ENCODE measurements around the gene LOXL1.
A peak's percentile ranks its signal among the peaks of the same experiment; 100 is the strongest.
"Not testable (repeated sequence)": the region's sequence is repeated elsewhere in the genome, so short reads cannot be mapped to it uniquely, and the experiment has no call there.

The LOXL1 gene

DNA sequence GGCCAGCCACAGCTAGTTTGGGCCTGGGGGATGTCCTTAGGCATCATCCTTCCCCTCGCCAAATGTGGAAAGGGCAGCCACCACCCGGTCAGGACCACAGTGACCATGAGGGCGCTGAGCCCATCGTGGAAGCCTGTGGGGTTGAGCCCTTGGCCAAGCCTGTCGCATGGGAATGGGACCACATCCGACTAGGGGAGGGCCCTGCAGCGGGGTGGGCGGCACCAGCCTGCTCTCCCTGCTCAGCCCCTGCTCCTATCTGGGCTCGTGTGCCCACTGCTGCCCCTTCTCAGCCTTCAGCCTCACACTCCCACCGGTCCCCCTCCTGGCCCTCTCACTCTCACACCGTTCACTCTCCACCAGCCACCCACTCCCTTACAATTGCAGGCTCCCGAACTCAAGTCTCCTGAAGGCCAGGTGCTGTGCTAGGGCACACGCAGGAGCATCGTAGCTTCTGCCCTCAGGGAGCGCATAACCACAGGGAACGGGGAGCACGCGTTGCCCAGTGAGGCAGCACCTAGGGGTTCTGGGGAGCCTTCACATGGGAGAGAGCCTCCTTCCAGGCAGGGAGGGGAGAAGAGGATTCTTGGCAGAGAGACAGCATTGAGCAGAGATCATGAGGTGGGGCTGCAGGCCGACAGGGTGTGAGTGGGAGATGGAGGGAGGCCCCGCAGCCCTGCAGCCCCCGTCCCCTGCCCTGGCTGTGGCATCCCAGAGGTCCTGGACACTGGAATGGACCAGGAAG lies 26.1 kb downstream of the LOXL1 start:
- DNase-seq = no peak

GRCh38 chr15:73952913-73953750 lies 26.9 kb downstream of the LOXL1 start:
- no peak for DNase-seq

- no peak for DNase-seq
Observed at GRCh38 chr15:73954188-73955145, 28.2 kb downstream of the LOXL1 start.

DNA sequence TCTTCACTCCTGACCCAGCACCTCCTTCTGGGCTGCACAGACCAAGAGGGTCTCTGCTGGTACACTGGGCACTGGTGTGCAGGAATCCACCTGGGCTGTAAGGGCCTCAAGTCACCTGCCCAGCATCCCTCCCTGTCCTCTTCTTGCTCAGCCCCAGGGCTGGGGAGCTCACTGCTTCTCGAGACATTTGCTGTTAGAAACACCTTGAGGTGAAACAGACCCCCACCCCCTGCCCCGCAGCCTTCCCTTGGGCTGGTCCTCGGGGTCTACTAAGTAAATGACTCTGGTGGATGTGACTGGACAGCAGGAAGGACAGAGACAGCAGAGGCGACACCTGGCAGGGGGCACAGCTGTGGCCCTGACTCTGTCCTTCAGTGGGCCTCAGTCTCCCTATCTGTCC lies 29.1 kb downstream of the LOXL1 start:
- DNase-seq = no peak

DNA sequence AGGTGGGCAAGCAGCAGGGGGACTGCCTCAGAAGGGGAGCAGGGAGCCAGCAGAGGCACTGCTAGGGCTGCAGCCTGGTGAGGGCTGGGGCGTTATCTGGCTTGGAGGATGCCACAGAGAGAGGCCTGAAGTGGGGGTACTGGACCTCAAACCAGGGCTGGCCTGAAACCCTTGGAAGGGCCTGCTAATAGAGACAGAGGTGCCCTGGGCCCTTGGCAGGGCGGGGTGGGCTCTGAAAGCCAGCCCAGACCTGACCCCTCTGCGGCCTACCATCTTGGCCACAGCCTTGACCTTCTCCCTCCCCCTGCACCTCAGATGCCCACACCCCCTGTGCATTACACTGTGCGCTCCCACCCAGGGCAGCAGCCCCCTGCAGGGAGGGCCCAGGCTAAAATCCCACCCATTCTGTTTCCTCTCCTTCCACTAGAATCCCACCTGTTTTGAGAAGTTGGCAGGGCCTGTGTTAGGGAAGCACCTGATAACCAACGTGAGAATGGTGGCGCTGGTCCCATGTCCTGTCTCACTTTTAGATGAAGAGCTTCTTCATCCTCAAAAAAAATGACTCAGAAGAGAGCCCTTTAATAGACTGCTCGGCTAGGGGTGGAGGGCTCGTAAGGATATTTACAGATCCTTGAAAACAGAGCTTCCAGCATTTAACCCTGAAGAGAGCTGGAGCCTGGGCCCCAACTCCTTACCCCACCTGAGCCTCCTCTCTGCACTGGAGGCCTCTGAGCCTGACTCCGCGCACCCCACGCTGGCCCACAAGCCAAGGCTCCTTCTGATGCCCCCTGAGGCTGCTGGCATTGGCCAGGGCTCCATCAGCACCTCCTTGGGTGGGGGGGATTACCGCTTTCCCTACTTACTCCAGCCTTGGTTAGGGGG lies 29.8 kb downstream of the LOXL1 start:
- DNase-seq = no peak

DNA sequence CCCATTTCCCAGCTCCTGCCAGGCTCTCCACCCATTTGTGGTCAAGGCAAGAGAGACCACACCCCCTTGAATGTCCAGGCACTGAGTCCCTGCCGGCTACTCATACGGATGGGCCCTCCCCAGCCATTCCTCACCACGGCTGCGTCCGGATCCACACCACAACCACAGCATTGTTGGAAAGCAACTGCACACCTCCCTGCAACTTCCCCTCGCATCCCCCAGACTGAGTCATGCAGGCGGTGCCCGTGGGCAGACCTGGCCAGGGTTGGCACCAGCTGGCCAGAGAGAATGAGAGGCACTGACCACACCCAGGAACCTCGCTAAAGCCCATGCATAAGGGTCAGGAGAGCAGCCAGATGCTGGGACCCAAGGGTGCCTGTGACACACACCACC lies 30.5 kb downstream of the LOXL1 start:
- DNase-seq = no peak

- no peak for DNase-seq
Observed at GRCh38 chr15:73957276-73957675, 31.0 kb downstream of the LOXL1 start.

GRCh38 chr15:73957785-73958184 lies 31.5 kb downstream of the LOXL1 start:
- DNase-seq = no peak

GRCh38 chr15:73959012-73959581 lies 32.8 kb downstream of the LOXL1 start:
- DNase-seq = no peak

DNA sequence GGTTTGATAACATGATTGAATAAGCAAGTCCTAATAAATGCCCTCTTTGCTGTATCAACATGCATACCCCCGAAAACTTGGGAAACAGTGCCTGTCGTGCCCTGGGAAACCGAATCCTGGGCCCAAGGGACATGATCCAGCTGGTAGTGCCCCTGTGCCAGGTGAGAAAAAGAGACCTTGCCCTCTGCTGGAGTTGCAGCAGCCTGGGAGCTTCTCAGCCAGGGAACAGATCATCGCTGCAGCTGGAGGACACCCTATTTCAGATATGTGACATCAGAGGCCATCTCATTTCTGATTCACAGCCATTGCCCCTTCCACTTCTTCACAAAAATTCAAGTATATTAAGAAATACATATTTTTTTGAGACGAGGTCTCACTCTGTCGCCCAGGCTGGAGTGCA lies 33.5 kb downstream of the LOXL1 start:
- DNase-seq = no peak

GRCh38 chr15:73960472-73961070 lies 34.3 kb downstream of the LOXL1 start:
- not testable (repeated sequence) for DNase-seq

- no peak for DNase-seq
Observed at GRCh38 chr15:73962433-73962832, 36.2 kb downstream of the LOXL1 start.

GRCh38 chr15:73964736-73965093 lies 38.5 kb downstream of the LOXL1 start:
- peak in 44 of 56 donors; percentile 3 to 82 (median 30) for DNase-seq

DNA sequence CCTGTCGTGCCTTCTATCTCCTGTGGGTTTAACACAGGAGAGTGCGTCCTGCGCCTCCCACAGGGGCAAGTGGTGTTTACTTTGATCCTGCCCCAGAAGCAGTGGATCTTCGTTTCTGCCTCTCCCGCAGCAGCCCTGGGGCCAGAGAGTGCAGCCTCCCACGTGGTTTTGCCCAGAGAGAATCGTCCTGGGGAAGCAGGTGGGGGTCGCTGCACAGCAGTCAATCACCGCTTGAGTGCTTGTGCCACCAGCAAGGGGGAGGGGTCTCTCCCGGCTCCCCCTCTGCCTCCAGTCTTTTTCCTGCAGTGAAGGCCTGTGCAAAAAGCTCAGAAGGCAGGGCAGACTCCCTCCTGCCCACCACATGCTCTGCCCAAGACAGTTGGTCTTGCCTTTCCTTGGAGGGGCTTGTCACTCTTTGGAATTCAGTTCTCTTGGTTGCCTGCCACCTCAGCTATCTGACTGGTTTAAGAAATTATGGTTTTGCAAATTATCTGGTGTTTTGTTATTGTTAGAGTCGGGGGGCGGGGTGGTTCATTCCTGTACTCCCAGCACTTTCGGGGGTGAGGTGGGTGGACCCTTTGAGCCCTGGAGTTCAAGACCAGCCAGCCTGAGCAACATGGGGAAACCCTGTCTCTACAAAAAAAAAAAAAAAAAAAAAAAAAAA lies 39.0 kb downstream of the LOXL1 start:
- DNase-seq = no peak

- DNase-seq = no peak
Observed at GRCh38 chr15:73965758-73966113, 39.5 kb downstream of the LOXL1 start.

DNA sequence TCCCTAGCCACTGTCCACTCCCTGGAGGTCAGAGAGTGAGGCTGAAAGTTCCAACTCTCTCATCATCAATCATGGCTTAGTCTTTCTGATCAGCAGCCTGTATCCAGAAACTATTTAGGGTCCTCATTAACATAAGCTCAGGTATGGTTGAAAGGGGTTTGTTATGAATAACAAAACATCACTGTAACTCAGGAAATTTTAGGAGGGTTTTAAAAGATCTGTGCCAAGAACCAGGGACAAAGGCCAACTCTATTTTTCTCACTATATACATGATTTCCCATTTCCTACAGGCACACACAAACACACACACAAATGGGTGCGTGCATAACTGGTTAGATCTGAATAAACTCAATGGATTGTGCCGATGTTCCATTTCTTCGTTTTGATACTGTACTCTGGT lies 42.2 kb downstream of the LOXL1 start:
- DNase-seq = no peak

DNA sequence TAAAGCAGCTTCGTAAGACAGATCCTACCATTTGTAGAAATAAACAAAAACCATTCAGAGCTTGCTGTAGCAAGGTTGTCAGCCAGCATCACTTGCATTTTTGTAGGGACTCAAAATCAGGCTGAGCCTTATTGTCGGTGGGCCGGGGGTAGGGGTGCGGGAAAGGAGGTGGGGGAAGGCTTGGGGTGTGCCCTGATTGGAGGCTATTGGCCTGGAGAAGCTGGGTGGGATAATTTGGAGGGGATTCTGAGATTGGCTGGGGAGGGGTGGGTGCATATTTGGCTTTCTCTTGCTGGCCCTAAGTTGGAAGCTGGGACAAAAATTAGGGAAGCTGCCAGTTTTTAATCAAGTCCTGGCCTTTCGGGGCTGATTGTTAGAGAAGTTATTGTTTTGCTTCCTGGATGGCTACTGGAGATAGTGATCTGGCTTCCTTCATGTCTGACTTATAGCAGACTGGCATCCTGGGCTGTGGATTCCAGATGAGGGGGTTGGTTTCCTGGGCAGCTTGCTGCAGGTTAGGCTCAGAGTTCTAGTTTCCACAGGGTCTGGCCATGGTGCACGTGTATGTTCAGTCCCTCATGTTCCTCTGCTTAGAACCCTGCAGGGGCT lies 43.0 kb downstream of the LOXL1 start:
- no peak for DNase-seq

DNA sequence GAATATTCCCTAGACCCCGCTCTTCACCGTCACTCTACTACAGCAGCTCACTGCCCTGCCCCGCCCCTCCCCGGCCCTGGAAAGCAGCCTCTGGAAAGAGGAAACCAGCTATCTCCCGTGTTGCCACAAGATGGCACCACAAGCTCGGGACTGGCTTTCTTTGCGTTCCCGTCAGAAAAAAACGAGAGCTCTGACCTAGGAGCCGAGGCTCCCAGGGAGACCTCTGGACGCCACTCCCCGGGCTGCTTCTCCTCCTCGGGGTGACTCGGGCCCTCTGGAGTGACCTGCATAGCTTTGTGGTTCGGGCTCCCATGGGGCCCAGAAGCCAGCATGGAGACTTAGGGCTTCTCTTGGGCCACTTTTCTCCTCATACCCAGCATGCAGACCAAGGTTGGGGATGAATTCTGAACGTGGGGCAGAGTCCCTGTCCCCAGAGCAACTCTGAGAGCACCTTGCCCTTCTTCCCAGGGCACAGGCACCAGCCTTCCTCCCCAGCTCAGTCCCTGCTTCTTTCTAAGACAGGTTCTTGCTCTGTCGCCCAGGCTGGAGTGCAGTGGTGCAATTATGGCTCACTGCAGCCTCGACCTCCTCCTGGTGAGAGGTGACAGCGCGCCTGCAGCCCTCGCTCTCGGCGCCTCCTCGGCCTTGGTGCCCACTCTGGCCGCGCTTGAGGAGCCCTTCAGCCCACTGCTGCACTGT lies 46.9 kb downstream of the LOXL1 start:
- peak in 50 of 56 donors; percentile 21 to 84 (median 54) for DNase-seq

Data from nucleus accumbens (tissue), 56 donors.